Caco-2 (cell line): ENCODE data around the gene HOXA5. TPM values are rescaled to one million over a fixed set of nuclear protein-coding genes. Genes with fewer than 3 reads are reported as not detected.

Experiments
- BruUV-seq: library from RNA; stranded (reverse); fragments of 400-500 nt; replicated peaks from 2 replicates; lab custom pipeline; 2021; lab: Mats Ljungman, UMichigan
- CTCF ChIA-PET: fragments of 300-600 bp; sonication (Branson Sonifier 250); formaldehyde crosslinking; loops from one replicate; lab custom pipeline; 2022; ENCODE audit warnings: antibody characterized with exemption; lab: Charles Lee
- POLR2A ChIA-PET: fragments of 300-600 bp; sonication (Branson Sonifier 250); formaldehyde crosslinking; loops from one replicate; lab custom pipeline; 2022; ENCODE audit warnings: antibody characterized with exemption; lab: Charles Lee
- DNase-seq, 2 experiments: peaks; one replicate each; pipeline versions ENCODE4 v3.0.0 to v3.0.0-alpha.2; 2020 to 2022
- H3K27me3 ChIP-seq: replicated peaks from 2 replicates; pipeline ENCODE4 v1.6.0; 2011; ENCODE audit warnings: low read length; ENCODE audit not compliant: control insufficient read depth, insufficient read depth
- H3K36me3 ChIP-seq: 2 replicates; pipeline ENCODE4 v1.5.1; 2011; ENCODE audit warnings: low read length; ENCODE audit not compliant: control insufficient read depth, insufficient read depth
- H3K4me1 ChIP-seq: fragments of 250-450 bp; sonication (Bioruptor Pico); 2 replicates; pipeline ENCODE4 v1.5.1; 2020; ENCODE audit warnings: mild to moderate bottlenecking
- H3K4me3 ChIP-seq: 2 replicates; pipeline ENCODE4 v1.5.1; 2011; ENCODE audit warnings: low read depth, mild to moderate bottlenecking, control low read depth, low read length
- H3K9me3 ChIP-seq: fragments of 250-450 bp; sonication (Bioruptor Pico); 2 replicates; pipeline ENCODE4 v1.5.1; 2020; ENCODE audit warnings: mild to moderate bottlenecking, moderate library complexity
- H3K27ac Mint-ChIP-seq: one replicate; pipeline ENCODE4 v1.8.0; 2022; ENCODE audit warnings: mixed read lengths; ENCODE audit not compliant: unreplicated experiment
- H3K27me3 Mint-ChIP-seq: one replicate; pipeline ENCODE4 v1.8.0; 2022; ENCODE audit warnings: mixed read lengths; ENCODE audit not compliant: insufficient read depth, unreplicated experiment
- H3K36me3 Mint-ChIP-seq: one replicate; pipeline ENCODE4 v1.8.0; 2022; ENCODE audit warnings: mild to moderate bottlenecking, mixed read lengths; ENCODE audit not compliant: insufficient read depth, unreplicated experiment
- H3K4me1 Mint-ChIP-seq: one replicate; pipeline ENCODE4 v1.8.0; 2022; ENCODE audit warnings: low read depth, mixed read lengths; ENCODE audit not compliant: unreplicated experiment
- H3K4me3 Mint-ChIP-seq: one replicate; pipeline ENCODE4 v1.8.0; 2022; ENCODE audit warnings: mild to moderate bottlenecking, moderate library complexity, mixed read lengths; ENCODE audit not compliant: unreplicated experiment
- H3K9me3 Mint-ChIP-seq: one replicate; pipeline ENCODE4 v1.8.0; 2022; ENCODE audit warnings: mixed read lengths; ENCODE audit not compliant: unreplicated experiment
- intact Hi-C: fragments of 100-400 bp; cut with micrococcal nuclease; formaldehyde crosslinking; loops from one replicate; pipeline ENCODE4 v1.10.0; 2022; ENCODE audit not compliant: unreplicated experiment
- total RNA-seq: library from RNA; stranded (reverse); gene quantifications from 2 replicates; pipeline ENCODE4 v1.2.3, GENCODE V29; 2022
- TF ChIP-seq, protein P1 (sequence below), 2 experiments: fragments of 200-600 bp in 1 of 2; IDR thresholded peaks; 1 replicate in 1 of 2; 2 replicates in 1 of 2; pipeline versions ENCODE4 v1.5.1 to v1.8.0; 2011 to 2022; ENCODE audit warnings: antibody characterized with exemption in 1 of 2, control low read depth in 1 of 2, inconsistent platforms in 1 of 2, low read depth in 1 of 2, low read length in 1 of 2, mild to moderate bottlenecking in 1 of 2, moderate library complexity in 1 of 2; ENCODE audit not compliant: insufficient read depth in 1 of 2, severe bottlenecking in 1 of 2, unreplicated experiment in 1 of 2

HOXA5 gene
- total RNA-seq, 1 experiment from 2014 or later = 4.9 TPM

GRCh38 chr7:27160546-27161213 is 17.2 kb upstream of the HOXA5 start:
- peaks cover 14% of the 10 kb centered on the region for H3K4me1 Mint-ChIP-seq
- TF ChIP-seq, protein P1, sequence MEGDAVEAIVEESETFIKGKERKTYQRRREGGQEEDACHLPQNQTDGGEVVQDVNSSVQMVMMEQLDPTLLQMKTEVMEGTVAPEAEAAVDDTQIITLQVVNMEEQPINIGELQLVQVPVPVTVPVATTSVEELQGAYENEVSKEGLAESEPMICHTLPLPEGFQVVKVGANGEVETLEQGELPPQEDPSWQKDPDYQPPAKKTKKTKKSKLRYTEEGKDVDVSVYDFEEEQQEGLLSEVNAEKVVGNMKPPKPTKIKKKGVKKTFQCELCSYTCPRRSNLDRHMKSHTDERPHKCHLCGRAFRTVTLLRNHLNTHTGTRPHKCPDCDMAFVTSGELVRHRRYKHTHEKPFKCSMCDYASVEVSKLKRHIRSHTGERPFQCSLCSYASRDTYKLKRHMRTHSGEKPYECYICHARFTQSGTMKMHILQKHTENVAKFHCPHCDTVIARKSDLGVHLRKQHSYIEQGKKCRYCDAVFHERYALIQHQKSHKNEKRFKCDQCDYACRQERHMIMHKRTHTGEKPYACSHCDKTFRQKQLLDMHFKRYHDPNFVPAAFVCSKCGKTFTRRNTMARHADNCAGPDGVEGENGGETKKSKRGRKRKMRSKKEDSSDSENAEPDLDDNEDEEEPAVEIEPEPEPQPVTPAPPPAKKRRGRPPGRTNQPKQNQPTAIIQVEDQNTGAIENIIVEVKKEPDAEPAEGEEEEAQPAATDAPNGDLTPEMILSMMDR (IDR thresholded peaks at IDR 0.05; ENCODE audit: insufficient read depth in 1 of 2, low read depth in 1 of 2, low read length in 1 of 2, severe bottlenecking in 1 of 2, unreplicated experiment in 1 of 2) = peak; percentile 94 to 98
- intact Hi-C loops = loop anchor here (1.0 to 10.0 kb wide), 6 partner anchors 9 to 1266 kb away; partner anchors contain the start of genes CBX3, HNRNPA2B1 and SKAP2
- H3K9me3 Mint-ChIP-seq = no peaks in the 10 kb centered on the region
- Histone ChIP-seq H3K4me3 (peak overlapping the region; percentile 73), H3K36me3 (no peaks in the 10 kb centered on the region), H3K27me3 (no peaks in the 10 kb centered on the region), H3K4me1 (peaks cover 7% of the 10 kb centered on the region), H3K9me3 (no peaks in the 10 kb centered on the region)
- H3K36me3 Mint-ChIP-seq = peaks cover 14% of the 10 kb centered on the region
- ChIA-PET CTCF (interaction anchor here (0.6 to 2.8 kb wide), 26 partner anchors 9 to 1497 kb away, joined by 3 to 51 read pairs (median 4); partner anchors contain the start of genes HOXA3 and SKAP2), POLR2A (interaction anchor here (0.6 to 1.3 kb wide), 6 partner anchors 10 to 296 kb away, joined by 3 to 10 read pairs (median 4); partner anchors contain the start of gene HOXA4)
- H3K4me3 Mint-ChIP-seq = peak overlapping the region; percentile 77
- no peak overlapping the region for H3K27ac Mint-ChIP-seq
- H3K27me3 Mint-ChIP-seq = no peaks in the 10 kb centered on the region
- BruUV-seq = no TSS peak
- peak; percentile 84 to 93 for DNase-seq

DNA sequence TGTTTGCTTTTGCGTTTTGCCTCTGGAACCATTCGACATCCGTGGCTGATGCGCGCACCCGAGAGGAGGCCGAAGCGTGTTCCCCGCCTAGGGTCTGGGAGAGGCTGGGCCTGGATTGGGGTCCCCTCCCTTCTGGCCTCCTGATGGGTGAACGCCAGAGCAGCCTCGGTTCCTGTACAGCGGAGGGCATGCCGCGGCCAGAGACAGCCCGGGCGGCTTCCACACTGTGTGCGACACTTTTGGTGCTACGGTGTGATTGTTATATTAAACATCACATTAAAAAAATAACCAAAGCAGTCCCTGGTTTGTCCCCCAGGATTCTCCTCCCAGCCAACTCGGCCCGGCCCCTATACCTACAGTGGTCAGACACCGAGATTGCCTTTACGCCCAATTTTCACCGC is 16.7 kb upstream of the HOXA5 start:
- POLR2A ChIA-PET = interaction anchor here (0.7 to 1.3 kb wide), 3 partner anchors 9 to 38 kb away, joined by 3 to 5 read pairs (median 3); partner anchors contain the start of gene HOXA4
- peak in 1 of 2 experiments; percentile 17 for DNase-seq
- BruUV-seq = no TSS peak
- TF ChIP-seq, protein P1 (IDR thresholded peaks at IDR 0.05; ENCODE audit: insufficient read depth in 1 of 2, low read depth in 1 of 2, low read length in 1 of 2, severe bottlenecking in 1 of 2, unreplicated experiment in 1 of 2) = no peak
- Mint-ChIP-seq H3K9me3 (no peaks in the 10 kb centered on the region), H3K27me3 (no peaks in the 10 kb centered on the region), H3K4me3 (peak overlapping the region; percentile 77), H3K36me3 (peaks cover 18% of the 10 kb centered on the region), H3K4me1 (peaks cover 14% of the 10 kb centered on the region), H3K27ac (no peak overlapping the region)
- CTCF ChIA-PET = interaction anchor here (0.6 to 2.8 kb wide), 13 partner anchors 8 to 791 kb away, joined by 3 to 51 read pairs (median 5); partner anchors contain the start of genes HOXA3 and SKAP2
- Histone ChIP-seq H3K4me3 (peak overlapping the region; percentile 73), H3K4me1 (peaks cover 7% of the 10 kb centered on the region), H3K36me3 (no peaks in the 10 kb centered on the region), H3K27me3 (no peaks in the 10 kb centered on the region), H3K9me3 (no peaks in the 10 kb centered on the region)
- intact Hi-C loops = loop anchor here (2.0 to 10.0 kb wide), 5 partner anchors 298 to 1265 kb away; partner anchors contain the start of genes CBX3, HNRNPA2B1 and SKAP2
